GM21423 (cell line): ENCODE results near the gene CRNKL1.
"Not testable (repeated sequence)": the region's sequence is repeated elsewhere in the genome, so short reads cannot be mapped to it uniquely, and the experiment has no call there.

Experiments used
- ATAC-seq: cut with Tn5 transposase; IDR thresholded peaks from one replicate; pipeline ENCODE4 v1.9.1; 2021; ENCODE audit warnings: mild to moderate bottlenecking, moderate library complexity; ENCODE audit not compliant: unreplicated experiment

The CRNKL1 gene

GRCh38 chr20:20010639-20011500, 41.4 kb downstream of the CRNKL1 start:
- ATAC-seq, result no peak

DNA sequence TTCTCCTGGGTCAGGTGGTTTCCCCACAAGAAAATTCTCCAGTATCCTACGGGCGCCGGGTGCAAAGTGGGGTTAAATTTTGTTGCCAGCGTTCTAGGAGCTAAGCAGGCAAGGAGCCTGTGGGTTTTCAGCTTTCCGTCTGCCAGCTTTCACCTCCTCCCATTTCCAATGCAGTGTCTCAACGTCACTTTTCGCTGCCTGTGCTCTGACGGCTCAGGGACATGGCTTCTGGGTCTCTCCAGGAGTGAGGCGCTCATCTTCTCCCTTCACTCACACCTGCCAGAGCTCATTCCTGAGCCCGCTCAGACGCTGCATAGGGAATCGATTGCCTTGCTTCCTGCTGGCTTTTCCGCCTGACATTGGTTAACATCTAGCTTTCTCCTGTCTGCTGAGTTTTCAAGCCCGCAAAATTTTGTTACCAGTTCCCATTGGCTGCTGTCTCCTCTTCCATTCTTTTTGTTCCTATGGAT, 42.4 kb downstream of the CRNKL1 start:
- no peak for ATAC-seq

DNA sequence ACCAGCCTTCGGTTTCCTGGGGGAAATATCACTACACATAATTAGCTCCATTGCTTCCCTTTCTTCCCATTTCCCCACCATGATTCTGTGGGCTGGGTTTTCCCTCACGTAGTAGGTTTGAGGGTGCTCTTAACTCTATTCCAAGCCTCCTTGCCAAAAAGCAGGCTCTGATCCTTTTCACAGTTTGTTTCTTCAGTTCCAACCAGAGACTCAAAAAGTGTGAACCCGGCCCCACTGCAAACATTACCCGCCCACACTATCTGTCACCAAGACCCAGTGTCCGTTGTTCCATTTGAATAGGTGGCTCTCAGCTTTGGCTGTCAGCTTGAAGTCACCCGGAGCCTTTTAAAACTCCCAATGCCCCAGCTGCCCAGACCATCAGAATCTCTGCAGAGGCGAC, 46.9 kb downstream of the CRNKL1 start:
- no peak for ATAC-seq

- ATAC-seq, result not testable (repeated sequence)
These were observed 48.3 kb downstream of the CRNKL1 start for GRCh38 chr20:20003955-20004322.

DNA sequence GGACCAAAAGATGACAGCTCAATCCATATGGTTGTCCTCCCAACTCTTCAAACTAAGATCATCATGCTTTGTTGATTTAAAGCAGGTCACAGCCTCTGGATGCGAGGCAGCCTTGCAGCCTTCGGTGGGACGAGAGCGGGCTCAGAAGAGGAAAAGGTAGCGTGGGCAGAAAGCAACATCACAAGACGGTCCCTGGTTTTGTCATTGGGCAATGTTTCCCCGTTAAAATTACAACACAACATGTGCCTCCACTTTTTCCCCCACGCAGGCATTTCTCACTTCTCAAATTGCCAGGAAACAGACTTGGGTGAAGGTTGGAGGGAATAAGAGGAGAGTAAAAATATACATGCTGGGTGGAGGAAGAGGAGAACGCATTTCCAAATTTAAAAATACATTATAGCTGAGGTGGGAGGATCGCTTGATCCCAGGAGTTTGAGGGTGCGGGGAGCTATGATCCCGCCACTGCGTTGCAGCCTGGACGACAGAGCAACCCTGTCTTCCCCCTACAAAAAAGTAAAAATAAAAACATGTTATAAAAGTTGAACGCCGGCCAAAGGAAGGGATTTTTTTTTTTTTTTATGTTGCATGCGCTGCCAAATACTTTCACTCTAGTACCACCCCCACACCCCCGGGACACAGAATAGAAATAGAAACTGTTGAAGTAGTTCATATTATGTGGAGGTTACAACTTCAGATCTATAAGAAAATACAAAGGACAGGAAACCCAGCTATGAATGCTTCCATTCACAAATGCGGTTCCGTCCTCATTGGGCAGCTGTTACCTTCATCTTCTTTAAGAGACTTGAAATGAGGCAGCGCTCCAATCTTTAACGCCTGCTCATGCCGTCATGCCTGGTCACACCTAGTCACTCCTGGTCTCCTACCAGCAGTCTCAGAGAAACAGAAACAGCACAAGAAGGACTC, 49.0 kb downstream of the CRNKL1 start:
- no peak for ATAC-seq

GRCh38 chr20:20002101-20002998, 49.9 kb downstream of the CRNKL1 start:
- no peak for ATAC-seq

DNA sequence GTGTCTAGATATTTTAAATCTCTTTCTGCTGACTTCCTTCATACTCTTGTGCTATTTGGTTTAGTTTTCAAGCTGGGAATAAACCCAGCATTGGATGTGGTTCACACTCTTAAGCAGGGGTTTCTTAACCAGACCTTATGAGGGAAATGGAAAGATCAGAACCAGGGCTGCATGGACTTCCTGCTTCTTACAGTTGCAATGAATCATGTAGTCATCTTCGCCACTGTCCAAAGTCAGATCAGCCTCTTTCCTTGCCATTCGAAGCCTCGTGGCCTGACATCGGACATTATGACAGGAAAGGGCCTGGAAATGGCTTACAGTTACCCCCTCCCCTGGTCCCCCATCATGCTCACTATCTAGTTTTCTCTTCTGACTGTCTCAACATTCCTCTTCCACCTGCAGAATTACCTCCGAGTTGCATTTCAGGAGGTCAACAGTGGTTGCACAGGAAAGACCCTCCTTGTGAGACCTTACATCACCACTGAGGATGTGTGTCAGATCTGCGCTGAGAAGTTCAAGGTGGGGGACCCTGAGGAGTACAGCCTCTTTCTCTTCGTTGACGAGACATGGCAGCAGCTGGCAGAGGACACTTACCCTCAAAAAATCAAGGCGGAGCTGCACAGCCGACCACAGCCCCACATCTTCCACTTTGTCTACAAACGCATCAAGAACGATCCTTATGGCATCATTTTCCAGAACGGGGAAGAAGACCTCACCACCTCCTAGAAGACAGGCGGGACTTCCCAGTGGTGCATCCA, 51.9 kb downstream of the CRNKL1 start:
- no peak for ATAC-seq

- ATAC-seq, result no peak
These were observed 53.1 kb downstream of the CRNKL1 start for GRCh38 chr20:19998990-19999705.

DNA sequence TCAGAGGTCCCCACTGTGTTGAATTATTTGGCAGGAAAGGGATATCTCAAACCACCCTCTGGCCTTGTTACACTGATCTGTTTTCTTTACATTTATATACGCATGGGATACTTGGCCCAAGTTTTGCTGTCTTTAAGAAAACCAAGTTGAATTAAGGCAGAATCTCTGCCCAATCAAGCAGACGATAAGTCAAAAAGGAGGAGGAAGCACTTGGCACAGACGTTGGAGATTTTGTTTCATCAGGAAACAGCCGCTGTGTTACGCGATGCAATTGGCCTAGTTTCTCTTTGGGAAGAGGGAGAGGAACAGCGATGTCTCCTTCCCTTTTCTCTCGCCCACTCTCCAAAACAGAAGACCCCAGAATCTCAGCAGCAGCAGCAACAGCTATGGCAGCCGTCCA, 55.3 kb downstream of the CRNKL1 start:
- no peak for ATAC-seq

DNA sequence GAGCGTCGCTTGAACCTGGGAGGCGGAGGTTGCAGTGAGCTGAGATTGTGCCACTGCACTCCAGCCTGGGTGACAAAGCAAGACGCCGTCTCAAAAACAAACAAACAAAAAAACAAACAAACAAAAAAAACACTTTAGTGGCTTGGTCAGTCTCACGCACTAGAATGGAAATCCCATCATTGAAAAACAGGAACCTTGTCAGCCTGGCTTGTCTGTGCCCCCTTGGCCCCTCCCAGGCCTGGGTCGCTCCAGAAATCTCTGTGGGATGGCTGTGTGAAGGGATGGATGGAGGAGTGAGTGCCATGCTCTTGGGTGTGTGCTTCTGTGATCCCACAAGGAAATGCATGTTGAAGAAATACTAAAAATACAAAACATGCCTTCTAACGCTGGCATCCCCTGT, 56.0 kb downstream of the CRNKL1 start:
- no peak for ATAC-seq

- no peak for ATAC-seq
These were observed 56.9 kb downstream of the CRNKL1 start for GRCh38 chr20:19995220-19995863.

GRCh38 chr20:19993958-19994669, 58.2 kb downstream of the CRNKL1 start:
- no peak for ATAC-seq

GRCh38 chr20:19992996-19993908, 59.0 kb downstream of the CRNKL1 start:
- no peak for ATAC-seq

DNA sequence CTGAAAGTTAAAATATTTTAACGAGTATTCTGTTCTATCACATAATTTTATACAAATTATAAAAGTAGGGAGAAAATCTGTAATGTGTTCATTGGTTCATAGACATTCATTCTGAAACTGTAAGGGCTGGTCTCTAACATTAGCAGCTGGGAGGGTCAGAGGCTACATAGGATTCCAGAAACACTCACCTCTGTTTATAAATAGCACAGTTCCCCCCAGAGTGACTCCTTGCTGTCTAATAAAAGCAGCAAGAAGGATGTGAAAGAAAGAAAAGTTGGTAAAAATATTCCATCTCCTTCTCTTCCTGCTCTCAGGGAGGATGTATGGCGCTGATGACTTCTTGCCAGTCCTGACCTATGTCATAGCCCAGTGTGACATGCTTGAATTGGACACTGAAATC, 60.4 kb downstream of the CRNKL1 start:
- no peak for ATAC-seq

- ATAC-seq, result no peak
These were observed 61.0 kb downstream of the CRNKL1 start for GRCh38 chr20:19991308-19991707.

DNA sequence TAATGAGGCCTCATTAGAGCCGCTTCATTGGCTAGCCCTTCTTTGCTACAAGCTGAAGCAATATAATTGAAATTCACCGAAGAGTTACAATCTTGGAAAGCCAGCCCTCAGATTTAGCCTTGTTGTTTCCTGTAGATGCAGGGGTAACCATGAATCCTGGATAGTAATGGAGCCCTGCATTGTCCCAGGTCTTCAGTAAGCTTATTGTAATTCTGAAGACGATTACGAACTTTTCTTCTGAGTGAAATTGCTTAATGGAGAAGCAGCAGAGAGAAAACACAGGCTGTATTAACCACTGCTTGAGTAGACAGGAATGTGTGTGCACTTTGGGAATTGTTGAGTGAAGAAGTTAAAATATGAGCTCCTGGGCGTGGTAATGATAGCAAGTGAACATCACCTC, 61.4 kb downstream of the CRNKL1 start:
- no peak for ATAC-seq

DNA sequence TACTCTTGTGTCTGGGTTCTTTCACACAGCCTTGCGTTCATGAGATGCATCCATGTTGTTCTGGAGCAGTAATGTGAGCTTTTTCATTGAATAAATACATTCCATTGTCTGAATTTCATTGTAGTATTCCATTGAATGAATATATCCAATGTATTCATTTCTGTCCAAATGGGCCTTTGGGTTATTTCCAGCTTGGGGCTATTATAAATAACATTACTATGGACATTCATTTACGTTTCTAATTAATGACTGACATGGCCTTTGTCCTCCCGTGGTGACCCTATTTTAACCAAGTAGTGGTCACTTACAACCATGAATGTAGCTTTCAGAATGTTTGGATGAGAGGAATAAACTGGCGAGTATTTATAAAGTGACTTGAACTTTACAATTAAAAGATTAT, 65.2 kb downstream of the CRNKL1 start:
- no peak for ATAC-seq
